ENCODE results near the gene RERG. TPM values are rescaled to one million over a fixed set of nuclear protein-coding genes. Genes with fewer than 3 reads are reported as not detected.

Gene RERG
- total RNA-seq, 6 experiments from 2014 or later, result 0.68 to 2.1 (median 1.0) TPM

DNA sequence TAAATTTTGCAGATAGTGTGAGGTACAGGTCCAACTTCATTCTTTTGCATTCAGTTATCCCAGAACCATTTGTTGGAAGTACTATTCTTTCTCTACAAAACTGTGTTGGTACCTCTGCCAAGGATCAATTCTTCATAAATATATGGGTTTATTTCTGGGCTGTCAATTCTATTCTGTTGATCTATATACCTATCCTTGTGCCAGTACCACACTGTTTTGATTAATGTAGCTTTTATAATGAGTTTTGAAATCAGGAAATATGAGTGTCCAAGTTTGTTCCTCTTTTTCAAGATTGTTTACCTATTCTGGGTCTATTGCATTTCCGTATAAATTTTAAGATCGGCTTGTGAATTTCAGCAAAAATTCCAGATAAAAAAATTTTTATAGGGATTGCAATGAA lies 48.1 kb downstream of the RERG start:
- DNase-seq, result no peak
- WGBS (ENCODE audit: insufficient coverage, low coverage, low lambda C conversion rate, missing lambda C conversion rate), result 79% methylated on average over 2 of the region's 2 CpGs

DNA sequence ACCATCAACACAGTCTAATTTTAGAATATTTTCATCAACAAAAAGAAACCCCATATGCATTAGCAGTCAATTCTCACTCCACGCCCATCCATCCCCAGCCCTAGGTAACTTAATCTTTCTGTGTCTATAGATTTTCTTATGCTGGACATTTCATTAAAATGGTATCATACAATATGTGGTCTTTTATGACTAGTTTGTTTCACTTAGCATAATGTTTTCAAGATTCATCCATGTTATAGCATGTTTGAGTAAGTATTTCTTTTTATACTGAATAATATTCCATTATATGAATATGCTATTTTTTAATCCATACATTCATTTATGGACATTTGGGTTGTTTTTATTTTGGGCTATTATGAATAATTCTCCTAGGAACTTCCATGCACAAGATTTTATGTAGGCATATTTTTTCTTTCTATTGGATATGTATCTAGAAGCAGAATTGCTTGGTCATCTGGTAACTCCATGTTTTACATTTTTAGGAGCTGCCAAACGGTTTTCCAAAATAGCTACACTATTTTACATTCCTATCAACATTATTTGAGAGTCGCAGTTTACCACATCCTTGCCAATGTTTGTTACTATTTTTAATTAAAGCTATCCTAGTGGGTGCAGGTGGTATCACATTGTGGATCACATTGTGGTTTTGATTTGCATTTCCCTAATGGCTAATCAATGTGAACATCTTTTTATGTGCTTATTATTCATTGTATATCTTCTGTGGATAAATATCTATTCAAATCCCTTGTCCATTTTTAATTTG lies 49.0 kb downstream of the RERG start:
- intact Hi-C loops (cut with DNase I), result no loop called here
- TF ChIP-seq CTCF (IDR thresholded peaks at IDR 0.05), result no peak
- TF ChIP-seq POLR2A (IDR thresholded peaks at IDR 0.05), result no peak
- no peaks in the 10 kb centered on the region for H3K9me3 ChIP-seq
- H3K4me1 ChIP-seq, result no peaks in the 10 kb centered on the region
- WGBS (ENCODE audit: insufficient coverage, low coverage, low lambda C conversion rate, missing lambda C conversion rate), result 59% methylated on average over 3 of the region's 3 CpGs
- ATAC-seq (no peak), DNase-seq (no peak)
- H3K4me3 ChIP-seq, result no peak overlapping the region
- H3K27ac ChIP-seq, result no peak overlapping the region
- H3K27me3 ChIP-seq, result no peaks in the 10 kb centered on the region
- no peaks in the 10 kb centered on the region for H3K36me3 ChIP-seq

More for the DNA sequence above, 48.1 kb downstream of the RERG start:
- Histone ChIP-seq H3K4me3 (no peak overlapping the region), H3K36me3 (no peaks in the 10 kb centered on the region), H3K9me3 (no peaks in the 10 kb centered on the region), H3K4me1 (no peaks in the 10 kb centered on the region), H3K27me3 (no peaks in the 10 kb centered on the region), H3K27ac (no peak overlapping the region)
- TF ChIP-seq POLR2A (IDR thresholded peaks at IDR 0.05), result no peak
- no peak for TF ChIP-seq CTCF (IDR thresholded peaks at IDR 0.05)
- intact Hi-C loops (cut with DNase I), result no loop called here
- ATAC-seq, result no peak

GRCh38 chr12:15171012-15171655 lies 50.1 kb downstream of the RERG start:
- Histone ChIP-seq H3K27ac (no peak overlapping the region), H3K36me3 (no peaks in the 10 kb centered on the region), H3K27me3 (no peaks in the 10 kb centered on the region), H3K9me3 (no peaks in the 10 kb centered on the region), H3K4me1 (no peaks in the 10 kb centered on the region), H3K4me3 (no peak overlapping the region)
- intact Hi-C loops (cut with DNase I), result no loop called here
- DNase-seq (no peak), ATAC-seq (no peak)
- no peak for TF ChIP-seq CTCF (IDR thresholded peaks at IDR 0.05)
- no peak for TF ChIP-seq POLR2A (IDR thresholded peaks at IDR 0.05)
- 76% methylated on average over 6 of the region's 6 CpGs for WGBS (ENCODE audit: insufficient coverage, low coverage, low lambda C conversion rate, missing lambda C conversion rate)

DNA sequence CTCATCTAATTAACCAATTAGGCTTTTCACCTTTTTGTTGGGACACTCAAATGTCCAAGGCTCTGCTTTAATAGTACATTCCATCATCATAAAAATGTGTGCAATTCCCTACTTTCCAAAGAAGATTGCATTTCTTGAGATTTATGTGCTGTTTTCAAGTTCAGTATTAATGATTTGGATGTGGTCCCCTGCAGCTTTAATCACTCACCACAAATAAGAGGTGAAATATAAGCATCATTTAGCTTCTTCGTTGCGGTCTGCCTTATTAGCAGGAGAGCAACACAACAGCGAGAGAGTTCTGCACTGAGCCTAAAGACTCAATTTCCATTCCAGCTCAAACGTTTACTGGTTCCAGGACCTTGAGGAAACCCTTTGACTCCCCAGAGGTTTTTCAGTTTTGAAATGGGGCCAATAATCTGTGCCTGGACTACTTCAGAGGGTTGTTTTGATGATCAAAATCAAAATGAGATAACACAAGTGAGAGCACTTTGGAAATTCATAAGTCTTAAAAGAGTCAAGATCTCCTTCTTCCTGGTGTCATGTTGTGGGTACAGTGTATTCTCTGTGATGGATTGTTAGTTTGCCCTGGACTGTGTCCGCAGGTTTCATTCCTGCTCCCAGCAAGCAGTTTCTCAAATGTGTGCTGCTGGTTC lies 53.1 kb downstream of the RERG start:
- H3K4me1 ChIP-seq, result no peaks in the 10 kb centered on the region
- ATAC-seq (no peak), DNase-seq (no peak)
- TF ChIP-seq POLR2A (IDR thresholded peaks at IDR 0.05), result no peak
- no peak for TF ChIP-seq CTCF (IDR thresholded peaks at IDR 0.05)
- WGBS (ENCODE audit: insufficient coverage, low coverage, low lambda C conversion rate, missing lambda C conversion rate), result 69% methylated on average over 5 of the region's 5 CpGs
- no peaks in the 10 kb centered on the region for H3K36me3 ChIP-seq
- no peak overlapping the region for H3K27ac ChIP-seq
- intact Hi-C loops (cut with DNase I), result no loop called here
- H3K27me3 ChIP-seq, result no peaks in the 10 kb centered on the region
- H3K4me3 ChIP-seq, result no peak overlapping the region
- H3K9me3 ChIP-seq, result no peaks in the 10 kb centered on the region

All from right lobe of liver (tissue), 6 donors.